Type B pancreatic cell (in vitro differentiated cells): ENCODE results near the gene SLC11A2. TPM values are rescaled to one million over a fixed set of nuclear protein-coding genes. Genes with fewer than 3 reads are reported as not detected.

Source experiments
- DNase-seq: peaks from one replicate; pipeline ENCODE4 v3.0.0; 2021; ENCODE audit warnings: mixed read lengths; ENCODE audit not compliant: unreplicated experiment; ENCODE audit errors: extremely low spot score
- H3K27ac Mint-ChIP-seq: 2 replicates; pipeline ENCODE4 v1.8.0; 2021; ENCODE audit warnings: mild to moderate bottlenecking, mixed read lengths
- H3K27me3 Mint-ChIP-seq: 2 replicates; pipeline ENCODE4 v1.8.0; 2021; ENCODE audit warnings: mixed read lengths
- H3K36me3 Mint-ChIP-seq: 2 replicates; pipeline ENCODE4 v1.8.0; 2021; ENCODE audit warnings: mixed read lengths
- H3K4me1 Mint-ChIP-seq: one replicate; pipeline ENCODE4 v1.8.0; 2021; ENCODE audit warnings: mixed read lengths; ENCODE audit not compliant: unreplicated experiment
- H3K4me3 Mint-ChIP-seq: 2 replicates; pipeline ENCODE4 v1.8.0; 2021; ENCODE audit warnings: mild to moderate bottlenecking, mixed read lengths
- H3K9me3 Mint-ChIP-seq: 2 replicates; pipeline ENCODE4 v1.8.0; 2021; ENCODE audit warnings: mixed read lengths
- CTCF ChIP-seq: fragments of 200-600 bp; sonication (generic); conservative IDR thresholded peaks from 2 replicates; pipeline ENCODE4 v1.5.0; 2021; ENCODE audit warnings: antibody characterized with exemption, mild to moderate bottlenecking
- total RNA-seq: library from RNA; stranded (reverse); gene quantifications from 2 replicates; pipeline ENCODE4 v1.2.1, GENCODE V29; 2021; ENCODE audit warnings: low replicate concordance

Gene SLC11A2
- total RNA-seq, 1 donor from 2014 or later: 56.3 TPM

DNA sequence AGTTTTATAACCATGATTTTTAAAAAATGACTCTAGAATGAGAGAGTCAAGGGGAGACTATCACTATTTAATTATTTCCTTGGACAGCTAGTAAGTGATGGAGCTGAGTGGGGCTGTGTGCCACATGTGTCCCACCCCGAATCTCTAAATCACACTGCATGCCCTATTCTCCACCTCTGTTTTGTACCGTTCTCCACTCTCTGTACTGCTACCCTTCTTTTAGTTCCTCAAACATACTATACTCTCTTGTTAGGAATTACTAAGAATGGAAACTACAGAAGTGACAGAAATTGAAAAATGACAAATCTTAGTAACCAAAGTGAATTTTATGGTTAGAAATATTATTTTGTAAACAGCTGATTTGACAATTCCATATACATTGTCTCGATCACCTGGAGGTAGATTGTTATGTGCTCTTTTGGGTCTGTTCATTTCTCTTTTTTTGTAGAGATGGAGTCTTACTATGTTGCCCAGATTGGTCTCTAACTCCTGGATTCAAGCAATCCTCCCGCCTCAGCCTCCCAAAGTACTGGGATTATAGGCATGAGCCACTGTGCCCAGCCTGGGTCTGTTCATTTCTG is 35.9 kb downstream of the SLC11A2 start:
- Mint-ChIP-seq H3K4me1 (peaks cover 8% of the 10 kb centered on the region), H3K27ac (no peak overlapping the region), H3K4me3 (no peak overlapping the region), H3K9me3 (no peaks in the 10 kb centered on the region), H3K36me3 (peaks cover 18% of the 10 kb centered on the region), H3K27me3 (no peaks in the 10 kb centered on the region)
- TF ChIP-seq CTCF: no peak
- DNase-seq: no peak

DNA sequence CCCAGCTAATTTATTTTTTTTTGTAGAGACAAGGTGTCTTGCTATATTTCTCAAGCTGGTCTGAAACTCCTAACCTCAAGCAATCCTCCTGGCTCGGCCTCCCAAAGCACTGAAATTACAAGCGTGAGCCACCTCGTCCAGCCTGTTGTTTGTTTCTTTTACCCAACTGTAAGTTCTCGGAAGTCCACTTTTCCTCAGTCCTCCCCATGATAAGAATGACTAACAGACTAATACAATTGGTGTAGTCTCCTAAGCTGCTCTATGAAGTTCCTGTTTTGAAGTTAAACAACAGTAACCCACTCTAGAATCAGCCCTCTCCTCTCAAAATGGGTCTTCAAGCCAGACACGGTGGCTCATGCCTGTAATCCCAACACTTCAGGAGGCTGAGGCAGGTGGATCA is 37.3 kb downstream of the SLC11A2 start:
- H3K27ac Mint-ChIP-seq: no peak overlapping the region
- peaks cover 10% of the 10 kb centered on the region for H3K36me3 Mint-ChIP-seq
- DNase-seq: no peak
- no peaks in the 10 kb centered on the region for H3K9me3 Mint-ChIP-seq
- H3K4me3 Mint-ChIP-seq: no peak overlapping the region
- peaks cover 8% of the 10 kb centered on the region for H3K4me1 Mint-ChIP-seq
- no peak for TF ChIP-seq CTCF
- no peaks in the 10 kb centered on the region for H3K27me3 Mint-ChIP-seq

- Mint-ChIP-seq H3K4me1 (peaks cover 8% of the 10 kb centered on the region), H3K27me3 (no peaks in the 10 kb centered on the region), H3K27ac (no peak overlapping the region), H3K4me3 (no peak overlapping the region), H3K9me3 (no peaks in the 10 kb centered on the region), H3K36me3 (peaks cover 10% of the 10 kb centered on the region)
- TF ChIP-seq CTCF: no peak
- DNase-seq: no peak
Measured at GRCh38 chr12:50988051-50988450, 38.1 kb downstream of the SLC11A2 start.

- TF ChIP-seq CTCF: peak; percentile 61
- no peak overlapping the region for H3K4me3 Mint-ChIP-seq
- H3K36me3 Mint-ChIP-seq: peaks cover 8% of the 10 kb centered on the region
- DNase-seq: no peak
- no peaks in the 10 kb centered on the region for H3K9me3 Mint-ChIP-seq
- H3K27me3 Mint-ChIP-seq: no peaks in the 10 kb centered on the region
- H3K27ac Mint-ChIP-seq: no peak overlapping the region
- peaks cover 8% of the 10 kb centered on the region for H3K4me1 Mint-ChIP-seq
Measured at GRCh38 chr12:50986966-50987737, 39.0 kb downstream of the SLC11A2 start.

GRCh38 chr12:50985322-50985721 is 40.9 kb downstream of the SLC11A2 start:
- Mint-ChIP-seq H3K27ac (no peak overlapping the region), H3K36me3 (peaks cover 7% of the 10 kb centered on the region), H3K4me1 (peaks cover 8% of the 10 kb centered on the region), H3K9me3 (no peaks in the 10 kb centered on the region), H3K4me3 (no peak overlapping the region), H3K27me3 (no peaks in the 10 kb centered on the region)
- DNase-seq: no peak
- TF ChIP-seq CTCF: no peak
